ENCODE results near the gene HLA-DPA1. TPM values are rescaled to one million over a fixed set of nuclear protein-coding genes. Genes with fewer than 3 reads are reported as not detected.

Gene HLA-DPA1
- total and polyA plus RNA-seq, 11 donors, result 18.2 to 438 (median 39.9) TPM

DNA sequence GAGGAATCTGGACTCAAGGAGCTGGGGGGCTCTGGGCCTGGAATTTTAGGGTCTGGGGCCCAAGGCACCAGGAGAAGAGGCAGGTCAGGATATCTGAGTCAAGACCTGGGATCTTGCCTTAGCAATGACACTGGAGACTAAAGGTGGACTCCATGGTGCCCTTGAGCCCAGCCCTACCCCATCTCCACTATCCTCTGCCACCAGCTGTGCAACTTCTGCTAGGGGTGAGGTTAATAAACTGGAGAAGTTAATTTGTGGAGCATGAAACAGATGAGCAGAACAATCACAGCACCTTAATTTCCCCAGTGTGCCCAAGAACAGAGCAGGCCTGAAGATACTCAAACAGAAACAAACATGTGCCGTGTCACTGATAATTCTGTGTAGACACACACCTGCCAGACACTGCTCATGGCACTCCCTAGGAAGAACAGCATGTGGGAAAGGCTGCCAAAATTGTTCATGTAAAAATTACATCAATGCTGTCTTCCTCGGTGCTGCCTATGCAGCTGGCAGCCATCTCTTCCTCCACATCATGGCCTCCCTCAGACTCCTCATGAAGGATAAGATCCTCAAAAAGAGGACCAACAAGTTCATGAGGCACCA, 5.6 kb upstream of the HLA-DPA1 start:
- Histone ChIP-seq H3K4me1 (peaks cover 0 to 71% (median 18%) of the 10 kb centered on the region in 12 donors), H3K27ac (no peak overlapping the region), H3K9me3 (no peaks in the 10 kb centered on the region), H3K27me3 (no peaks in the 10 kb centered on the region), H3K4me3 (peak overlapping the region in 1 of 12 donors; percentile 81), H3K36me3 (peaks cover 0 to 42% (median 0%) of the 10 kb centered on the region in 9 donors)
- intact Hi-C loops (cut with DNase I), result no loop called here
- DNase-seq (no peak), ATAC-seq (no peak)
- TF ChIP-seq CTCF (IDR thresholded peaks at IDR 0.05) (no peak), POLR2A (IDR thresholded peaks at IDR 0.05) (no peak)
- WGBS, 4 donors, result 75 to 81% (median 77%) methylated on average over 2 of the region's 2 CpGs

DNA sequence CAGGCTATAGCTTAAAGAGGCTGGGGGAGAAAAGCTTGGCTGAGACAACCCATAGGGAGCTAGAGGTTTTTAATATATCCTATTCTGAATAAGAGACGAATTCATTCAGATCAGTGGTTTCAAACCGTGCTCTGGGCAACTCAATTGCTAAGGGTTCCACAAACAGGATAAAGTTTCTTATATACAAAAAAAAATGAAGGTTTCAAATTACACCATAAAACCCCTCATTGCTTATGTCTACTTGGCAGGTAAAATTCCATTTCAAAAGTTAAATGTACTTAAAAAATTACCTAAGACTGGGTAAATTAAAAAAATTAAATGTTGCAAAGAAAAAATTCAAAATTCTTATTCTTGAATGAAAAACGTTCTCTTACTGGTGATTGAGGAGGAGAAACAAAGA, 5.0 kb upstream of the HLA-DPA1 start:
- Histone ChIP-seq H3K27me3 (no peaks in the 10 kb centered on the region), H3K4me3 (peak overlapping the region in 3 of 12 donors; percentile 7 to 81 (median 18)), H3K9me3 (no peaks in the 10 kb centered on the region), H3K36me3 (peaks cover 0 to 36% (median 0%) of the 10 kb centered on the region in 9 donors), H3K27ac (no peak overlapping the region), H3K4me1 (peaks cover 0 to 76% (median 18%) of the 10 kb centered on the region in 12 donors)
- WGBS, 4 donors, result 81 to 92% (median 84%) methylated on average over 3 of the region's 3 CpGs
- no peak for DNase-seq
- no peak for ATAC-seq
- TF ChIP-seq POLR2A (IDR thresholded peaks at IDR 0.05), result no peak
- TF ChIP-seq CTCF (IDR thresholded peaks at IDR 0.05), result no peak
- intact Hi-C loops (cut with DNase I), result no loop called here

DNA sequence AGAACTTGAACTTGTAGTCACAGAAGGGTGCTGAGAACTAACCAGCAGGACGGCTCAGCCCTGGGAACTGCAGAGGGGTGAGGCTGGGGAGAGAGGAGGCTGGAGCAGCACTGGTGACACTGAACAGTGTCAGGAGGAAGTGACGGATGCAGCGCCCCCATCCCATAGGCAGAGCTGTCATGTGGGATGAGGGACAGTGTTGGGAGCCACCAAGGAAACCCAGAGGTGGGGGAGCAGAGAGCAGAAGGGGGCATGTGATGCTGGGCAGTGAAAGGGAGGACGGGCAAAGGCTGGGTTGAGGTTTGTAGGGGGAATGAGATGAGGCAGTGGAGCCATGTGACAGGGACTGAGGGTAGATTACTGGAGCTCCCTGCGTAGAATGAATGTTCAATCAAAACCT, 4.5 kb upstream of the HLA-DPA1 start:
- Histone ChIP-seq H3K27me3 (no peaks in the 10 kb centered on the region), H3K36me3 (peaks cover 0 to 31% (median 0%) of the 10 kb centered on the region in 9 donors), H3K9me3 (no peaks in the 10 kb centered on the region), H3K27ac (no peak overlapping the region), H3K4me1 (peaks cover 0 to 74% (median 18%) of the 10 kb centered on the region in 12 donors), H3K4me3 (peak overlapping the region in 6 of 12 donors; percentile 7 to 81 (median 37))
- TF ChIP-seq POLR2A (IDR thresholded peaks at IDR 0.05) (no peak), CTCF (IDR thresholded peaks at IDR 0.05) (no peak)
- no peak for ATAC-seq
- peak in 2 of 5 donors; percentile 45 to 47 for DNase-seq
- 48 to 61% (median 56%) methylated on average over 5 of the region's 5 CpGs for WGBS, 4 donors
- intact Hi-C loops (cut with DNase I), result no loop called here

GRCh38 chr6:33076406-33076934, 3.0 kb upstream of the HLA-DPA1 start:
- Histone ChIP-seq H3K4me1 (peaks cover 0 to 63% (median 12%) of the 10 kb centered on the region in 12 donors), H3K9me3 (no peaks in the 10 kb centered on the region), H3K36me3 (peaks cover 0 to 28% (median 0%) of the 10 kb centered on the region in 9 donors), H3K27me3 (no peaks in the 10 kb centered on the region), H3K4me3 (peak overlapping the region in 11 of 12 donors; percentile 6 to 81 (median 56)), H3K27ac (peak overlapping the region; percentile 20 to 94 (median 78))
- TF ChIP-seq POLR2A (IDR thresholded peaks at IDR 0.05) (no peak), CTCF (IDR thresholded peaks at IDR 0.05) (peak in 1 of 12 donors; percentile 12)
- intact Hi-C loops (cut with DNase I), result no loop called here
- DNase-seq (no peak), ATAC-seq (no peak)
- WGBS, 4 donors, result 50 to 61% (median 58%) methylated on average over 3 of the region's 3 CpGs

Measured in heart left ventricle (tissue), 16 donors.